HG02623 (cell line): ENCODE data around the gene BSCL2.
A peak's percentile ranks its signal among the peaks of the same experiment; 100 is the strongest.
"Not testable (repeated sequence)": the region's sequence is repeated elsewhere in the genome, so short reads cannot be mapped to it uniquely, and the experiment has no call there.

ENCODE experiments used
- ATAC-seq: cut with Tn5 transposase; IDR thresholded peaks from one replicate; pipeline ENCODE4 v1.9.1; 2021; ENCODE audit warnings: moderate library complexity; ENCODE audit not compliant: unreplicated experiment

Gene BSCL2

GRCh38 chr11:62664405-62665074 is 42.7 kb downstream of the BSCL2 start:
- ATAC-seq = peak; percentile 12

- no peak for ATAC-seq
These were observed 50.3 kb downstream of the BSCL2 start for GRCh38 chr11:62656796-62657429.

- ATAC-seq = no peak
These were observed 52.9 kb downstream of the BSCL2 start for GRCh38 chr11:62654297-62654696.

- ATAC-seq = no peak
These were observed 54.8 kb downstream of the BSCL2 start for GRCh38 chr11:62652161-62653006.

GRCh38 chr11:62650283-62650682 is 56.9 kb downstream of the BSCL2 start:
- not testable (repeated sequence) for ATAC-seq

- no peak for ATAC-seq
These were observed 57.7 kb downstream of the BSCL2 start for GRCh38 chr11:62649486-62649885.

- ATAC-seq = no peak
These were observed 58.3 kb downstream of the BSCL2 start for GRCh38 chr11:62648967-62649364.

GRCh38 chr11:62648185-62648966 is 58.8 kb downstream of the BSCL2 start:
- ATAC-seq = no peak

GRCh38 chr11:62647609-62648005 is 59.6 kb downstream of the BSCL2 start:
- no peak for ATAC-seq

- ATAC-seq = no peak
These were observed 60.2 kb downstream of the BSCL2 start for GRCh38 chr11:62646825-62647608.

- peak; percentile 87 for ATAC-seq
These were observed 61.0 kb downstream of the BSCL2 start, which contains the start of gene GANAB for GRCh38 chr11:62645946-62646824. Gene GANAB, minus strand, starts transcription at chr11:62646613. Its CDS starts 14 bp downstream, at chr11:62646599.

- ATAC-seq = no peak
These were observed 61.6 kb downstream of the BSCL2 start for GRCh38 chr11:62645671-62645945.

- no peak for ATAC-seq
These were observed 63.0 kb downstream of the BSCL2 start for GRCh38 chr11:62644220-62644619.
